Breast epithelium (tissue), 4 donors: ENCODE results near the gene CFAP100. TPM values are rescaled to one million over a fixed set of nuclear protein-coding genes. Genes with fewer than 3 reads are reported as not detected.

Experiments
- DNase-seq, 2 donors: peaks; one replicate each; pipeline ENCODE4 v3.0.0-alpha.2; 2019; ENCODE audit warnings: low spot score in 2 of 2
- H3K27ac ChIP-seq, 2 donors: fragments of 200-600 bp; sonication (generic) in 1 of 2; one replicate each; pipeline ENCODE4 v1.5.1; 2016 to 2019; ENCODE audit warnings: mild to moderate bottlenecking in 1 of 2
- H3K27me3 ChIP-seq, 2 donors: fragments of 200-600 bp; sonication (generic) in 1 of 2; one replicate each; pipeline versions ENCODE4 v1.5.1 to v1.6.0; 2017 to 2019; ENCODE audit warnings: control low read depth in 1 of 2, mild to moderate bottlenecking in 1 of 2
- H3K36me3 ChIP-seq: fragments of 200-600 bp; one replicate; pipeline ENCODE4 v1.5.1; 2019
- H3K4me1 ChIP-seq, 2 donors: fragments of 200-600 bp; sonication (generic); one replicate each; pipeline ENCODE4 v1.5.1; 2016 to 2019; ENCODE audit warnings: control low read depth in 1 of 2
- H3K4me3 ChIP-seq, 3 donors: fragments of 200-600 bp; sonication (generic); 1 replicate in 2 of 3; 2 replicates in 1 of 3; pipeline ENCODE4 v1.5.1; 2016 to 2019; ENCODE audit warnings: mild to moderate bottlenecking in 3 of 3, moderate library complexity in 2 of 3
- H3K9me3 ChIP-seq, 2 donors: fragments of 200-600 bp; sonication (generic) in 1 of 2; one replicate each; pipeline ENCODE4 v1.5.1; 2016 to 2019; ENCODE audit warnings: control low read depth in 1 of 2
- CTCF ChIP-seq, 3 donors: fragments of 450-650 bp; IDR thresholded peaks; one replicate each; pipeline ENCODE4 v1.5.1; 2016 to 2017; ENCODE audit warnings: antibody characterized with exemption in 3 of 3, mild to moderate bottlenecking in 3 of 3, moderate library complexity in 3 of 3
- POLR2A ChIP-seq: fragments of 450-650 bp; IDR thresholded peaks from one replicate; pipeline ENCODE4 v1.6.1; 2016; ENCODE audit warnings: antibody characterized with exemption, mild to moderate bottlenecking, moderate library complexity
- POLR2AphosphoS5 ChIP-seq, 3 donors: sonication (generic); formaldehyde crosslinking; IDR thresholded peaks; one replicate each; pipeline ENCODE4 v1.6.1; 2017; ENCODE audit warnings: antibody characterized with exemption in 3 of 3
- intact Hi-C: fragments of 100-400 bp; cut with DNase I; formaldehyde crosslinking; loops from one replicate; pipeline ENCODE4 v1.15.1; 2023; ENCODE audit warnings: low total_unique reads
- total RNA-seq, 3 donors: library from RNA; depleted of rRNA; stranded (reverse); fragments of >200 nt; gene quantifications; one replicate each; pipeline ENCODE4 v1.1.0, GENCODE V29; 2016

Gene CFAP100
- total RNA-seq, 3 donors from 2014 or later = not detected

- no peak overlapping the region for H3K4me3 ChIP-seq
- no peak for TF ChIP-seq POLR2AphosphoS5 (IDR thresholded peaks at IDR 0.05)
- no peak for TF ChIP-seq POLR2A
- no peak for TF ChIP-seq CTCF (IDR thresholded peaks at IDR 0.05)
- no peaks in the 10 kb centered on the region for H3K9me3 ChIP-seq
- peaks cover 0 to 37% of the 10 kb centered on the region in 2 donors for H3K27me3 ChIP-seq
- no peak for DNase-seq
- H3K27ac ChIP-seq = no peak overlapping the region
- H3K4me1 ChIP-seq = no peaks in the 10 kb centered on the region
- no peaks in the 10 kb centered on the region for H3K36me3 ChIP-seq
- intact Hi-C loops = no loop called here
Observed at GRCh38 chr3:126412841-126413692, 18.4 kb downstream of the CFAP100 start.

- H3K9me3 ChIP-seq = no peaks in the 10 kb centered on the region
- H3K27ac ChIP-seq = no peak overlapping the region
- TF ChIP-seq CTCF (IDR thresholded peaks at IDR 0.05) (no peak), POLR2A (no peak), POLR2AphosphoS5 (IDR thresholded peaks at IDR 0.05) (no peak)
- H3K4me1 ChIP-seq = no peaks in the 10 kb centered on the region
- H3K27me3 ChIP-seq = peaks cover 0 to 43% of the 10 kb centered on the region in 2 donors
- no peaks in the 10 kb centered on the region for H3K36me3 ChIP-seq
- intact Hi-C loops = no loop called here
- no peak overlapping the region for H3K4me3 ChIP-seq
- DNase-seq = no peak
Observed at GRCh38 chr3:126413693-126414080, 19.0 kb downstream of the CFAP100 start.

GRCh38 chr3:126414406-126414805 lies 19.7 kb downstream of the CFAP100 start:
- Histone ChIP-seq H3K27ac (no peak overlapping the region), H3K36me3 (no peaks in the 10 kb centered on the region), H3K9me3 (no peaks in the 10 kb centered on the region), H3K27me3 (peaks cover 0 to 43% of the 10 kb centered on the region in 2 donors), H3K4me1 (no peaks in the 10 kb centered on the region), H3K4me3 (no peak overlapping the region)
- intact Hi-C loops = no loop called here
- no peak for DNase-seq
- TF ChIP-seq CTCF (IDR thresholded peaks at IDR 0.05) (no peak), POLR2A (no peak), POLR2AphosphoS5 (IDR thresholded peaks at IDR 0.05) (no peak)

GRCh38 chr3:126414961-126415660 lies 20.4 kb downstream of the CFAP100 start:
- DNase-seq = no peak
- Histone ChIP-seq H3K4me1 (no peaks in the 10 kb centered on the region), H3K4me3 (no peak overlapping the region), H3K9me3 (no peaks in the 10 kb centered on the region), H3K27me3 (peaks cover 0 to 43% of the 10 kb centered on the region in 2 donors), H3K27ac (no peak overlapping the region), H3K36me3 (no peaks in the 10 kb centered on the region)
- TF ChIP-seq POLR2AphosphoS5 (IDR thresholded peaks at IDR 0.05) (no peak), POLR2A (no peak), CTCF (IDR thresholded peaks at IDR 0.05) (no peak)
- intact Hi-C loops = no loop called here
